GM11168 (cell line): ENCODE data around the gene ARHGAP12.

Experiments
- in situ Hi-C: fragments of 300-500 bp; cut with MboI; formaldehyde crosslinking; loops from one replicate; pipeline ENCODE4 v1.12.0; 2022; ENCODE audit warnings: low sequenced_read_pairs; ENCODE audit not compliant: unreplicated experiment

Gene ARHGAP12

DNA sequence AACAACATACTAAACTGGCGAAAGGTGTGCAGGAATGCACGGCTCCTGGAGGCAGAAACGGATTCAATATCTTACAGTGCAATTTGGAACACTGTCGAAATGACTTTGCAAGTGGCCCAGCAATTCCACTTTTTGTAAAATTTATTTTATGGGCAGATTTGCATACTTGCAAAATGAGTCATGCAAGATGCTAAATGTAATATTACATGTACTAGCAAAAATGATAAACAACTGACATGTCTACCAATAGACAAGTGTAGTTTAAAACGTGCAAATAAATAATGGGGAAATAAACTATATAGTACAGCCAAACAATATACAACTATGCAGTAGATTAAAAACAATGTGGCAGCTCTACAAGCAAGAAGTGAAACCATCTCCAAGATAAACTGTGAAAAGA, 97.7 kb downstream of the ARHGAP12 start:
- in situ Hi-C loops: no loop called here

DNA sequence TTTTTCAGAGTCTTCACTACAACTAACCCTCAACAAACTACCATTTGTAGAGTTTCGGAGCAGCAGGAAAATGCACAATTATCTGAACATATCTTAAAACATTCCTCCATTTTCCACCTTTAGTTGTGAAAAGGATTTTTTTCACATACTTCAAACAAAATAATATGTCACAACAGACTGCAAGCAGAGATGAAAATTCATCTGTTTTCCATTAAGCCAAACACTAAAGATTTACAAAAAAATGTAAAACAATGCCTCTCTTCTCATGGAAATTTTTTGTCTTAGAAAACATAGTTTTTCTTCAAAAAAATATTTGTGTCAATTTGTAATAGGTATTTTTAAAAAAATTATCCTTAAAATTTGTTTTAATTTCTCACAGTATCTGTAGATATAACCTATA, 98.9 kb downstream of the ARHGAP12 start:
- in situ Hi-C loops: no loop called here

DNA sequence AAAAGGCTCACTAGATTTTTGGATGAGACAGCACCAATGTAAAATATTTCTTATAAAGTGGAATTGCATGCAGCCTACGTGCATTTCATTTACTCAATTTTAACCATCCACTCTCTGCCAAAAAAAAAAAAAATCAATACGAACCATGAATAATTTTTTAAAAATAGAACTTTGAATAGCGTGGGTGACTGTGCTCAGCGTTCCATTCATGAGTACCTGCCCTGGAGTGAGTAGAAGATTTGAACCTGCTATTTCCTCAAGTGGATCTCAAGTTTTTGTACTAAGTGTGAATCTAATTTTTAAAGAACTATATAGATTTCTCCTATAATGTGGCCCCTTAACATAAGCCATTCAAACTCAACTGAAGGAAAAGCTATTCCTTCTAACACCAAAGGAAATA, 105.3 kb downstream of the ARHGAP12 start:
- in situ Hi-C loops: no loop called here

DNA sequence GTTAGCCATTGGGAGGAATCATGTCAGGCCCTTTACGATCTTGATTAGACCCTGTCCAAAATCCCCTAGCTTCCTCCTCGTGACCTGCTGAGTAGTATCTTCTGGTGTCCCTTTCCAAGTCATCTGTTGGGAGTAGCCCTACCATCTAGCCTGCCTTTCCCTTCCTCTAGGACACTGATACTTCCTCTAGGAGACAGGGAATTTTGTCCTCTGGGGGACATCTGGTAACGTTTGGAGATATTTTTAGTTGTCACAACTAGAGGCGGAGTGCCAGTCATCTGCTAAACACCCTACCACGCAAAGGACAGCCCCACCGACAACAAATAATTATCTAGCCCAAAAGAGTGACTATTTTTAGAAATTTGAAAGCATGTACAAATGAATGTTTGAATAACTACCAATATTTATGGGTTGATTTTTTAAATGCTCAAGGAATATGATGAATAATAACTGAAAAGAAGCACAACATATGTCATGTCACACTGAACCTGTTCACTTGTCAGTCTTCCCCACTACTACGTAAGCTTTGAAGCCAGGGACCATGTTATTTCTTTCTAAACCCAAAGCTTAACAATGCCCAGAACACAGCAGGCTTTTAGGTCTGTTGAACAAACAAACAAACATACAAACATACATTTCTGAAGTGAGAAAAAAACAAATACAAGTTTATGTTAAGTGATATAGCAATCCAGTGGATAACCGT, 105.9 kb downstream of the ARHGAP12 start:
- in situ Hi-C loops: no loop called here

DNA sequence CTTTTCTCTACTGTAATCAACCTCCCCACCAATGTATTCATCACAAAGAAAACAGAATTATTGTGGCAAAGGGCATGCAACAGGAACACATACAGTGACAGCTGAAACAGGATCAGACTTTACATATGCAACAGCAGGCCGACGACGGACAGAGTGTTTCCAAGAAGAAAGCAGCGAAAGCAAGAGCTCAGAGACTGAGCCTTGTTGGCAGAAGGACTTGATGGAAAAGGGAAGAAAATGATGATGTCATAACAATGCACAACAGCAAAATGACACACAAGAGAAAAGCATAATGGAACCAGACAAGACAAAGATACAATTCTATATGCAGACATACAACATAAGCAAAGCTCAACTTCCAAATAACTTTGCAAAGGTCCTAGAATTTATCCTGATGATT, 106.5 kb downstream of the ARHGAP12 start:
- in situ Hi-C loops: no loop called here

DNA sequence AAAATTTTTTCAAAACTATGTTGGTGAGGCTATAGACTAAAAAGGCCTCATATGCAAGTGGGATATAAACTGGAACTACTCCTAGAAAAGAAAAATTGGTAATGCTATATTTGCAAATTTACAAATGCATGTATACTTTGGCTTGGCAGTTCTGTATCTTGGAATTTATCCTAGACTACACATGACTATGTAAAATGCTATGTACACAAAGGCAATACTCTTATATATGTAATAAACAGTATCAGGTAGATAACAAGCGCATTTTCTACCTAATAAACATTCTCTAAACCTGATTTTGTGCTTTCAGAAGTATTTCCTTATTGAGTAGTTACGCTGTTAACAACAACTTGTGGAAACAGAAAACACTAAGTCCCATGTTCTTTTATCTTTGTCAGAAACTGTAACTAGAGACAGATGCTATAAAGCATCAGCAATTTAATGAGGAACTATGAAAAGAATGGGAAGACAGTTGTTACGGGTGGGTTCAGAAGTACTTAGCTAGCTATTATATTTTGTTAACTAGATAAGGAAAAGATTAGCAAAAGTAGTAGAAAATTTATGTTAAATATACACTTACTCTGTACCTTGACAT, 107.8 kb downstream of the ARHGAP12 start:
- in situ Hi-C loops: no loop called here

DNA sequence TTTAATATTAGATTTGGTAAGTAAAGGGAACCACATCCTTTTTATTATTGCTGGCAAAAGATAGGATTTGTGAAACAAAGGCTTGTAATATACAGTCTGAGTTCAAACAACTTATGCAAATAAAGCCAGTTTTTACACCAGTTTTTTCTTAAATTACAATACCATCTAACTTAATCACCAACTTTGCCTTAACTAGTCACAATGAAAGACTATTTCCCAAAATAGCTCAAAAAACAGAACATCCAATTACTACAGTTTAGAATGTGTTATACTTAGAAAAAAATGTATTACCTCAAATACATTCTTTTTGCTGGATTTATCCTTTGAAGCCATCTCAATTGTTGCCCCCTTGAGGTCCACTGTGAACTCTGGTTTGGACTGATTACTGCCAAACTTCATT, 108.5 kb downstream of the ARHGAP12 start:
- in situ Hi-C loops: no loop called here

DNA sequence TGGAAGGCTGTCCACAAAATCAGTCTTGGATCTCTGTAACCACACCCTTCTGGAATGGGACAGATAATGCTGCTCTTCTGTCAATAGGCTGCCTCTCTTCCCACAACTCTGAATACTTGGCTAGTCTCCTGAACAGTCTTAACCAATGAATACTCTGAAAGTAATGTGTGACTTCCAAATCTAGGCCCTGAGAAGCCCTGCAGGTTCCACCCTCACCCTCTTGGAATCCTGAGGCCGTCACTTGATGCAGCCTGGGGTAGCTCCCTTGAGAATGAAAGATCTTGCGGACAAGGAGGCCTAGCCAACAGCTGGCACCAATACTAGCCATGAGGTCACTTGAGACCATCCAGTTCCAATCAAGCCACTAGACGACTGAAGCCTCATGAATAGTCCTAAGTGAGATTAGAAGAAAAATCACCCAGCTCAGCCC, 109.2 kb downstream of the ARHGAP12 start:
- in situ Hi-C loops: no loop called here

DNA sequence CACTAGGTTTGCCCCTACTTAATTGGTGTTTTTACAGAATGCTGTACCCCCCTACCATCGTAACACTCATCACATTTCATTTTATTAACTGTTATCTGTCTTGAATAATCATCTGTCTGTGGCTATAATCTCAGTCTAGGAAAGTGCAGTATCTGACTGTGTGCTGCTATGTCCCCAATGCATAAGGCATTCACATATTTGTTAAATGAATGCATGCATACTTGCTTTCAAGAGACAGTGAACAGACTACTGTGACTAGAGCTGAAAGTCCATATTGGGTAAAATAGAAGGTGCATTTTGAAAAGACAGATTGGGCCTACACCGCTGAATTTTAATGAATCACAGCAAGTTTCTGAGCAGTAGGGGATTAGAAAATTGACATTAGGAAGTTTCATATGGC, 112.3 kb downstream of the ARHGAP12 start:
- in situ Hi-C loops: no loop called here

DNA sequence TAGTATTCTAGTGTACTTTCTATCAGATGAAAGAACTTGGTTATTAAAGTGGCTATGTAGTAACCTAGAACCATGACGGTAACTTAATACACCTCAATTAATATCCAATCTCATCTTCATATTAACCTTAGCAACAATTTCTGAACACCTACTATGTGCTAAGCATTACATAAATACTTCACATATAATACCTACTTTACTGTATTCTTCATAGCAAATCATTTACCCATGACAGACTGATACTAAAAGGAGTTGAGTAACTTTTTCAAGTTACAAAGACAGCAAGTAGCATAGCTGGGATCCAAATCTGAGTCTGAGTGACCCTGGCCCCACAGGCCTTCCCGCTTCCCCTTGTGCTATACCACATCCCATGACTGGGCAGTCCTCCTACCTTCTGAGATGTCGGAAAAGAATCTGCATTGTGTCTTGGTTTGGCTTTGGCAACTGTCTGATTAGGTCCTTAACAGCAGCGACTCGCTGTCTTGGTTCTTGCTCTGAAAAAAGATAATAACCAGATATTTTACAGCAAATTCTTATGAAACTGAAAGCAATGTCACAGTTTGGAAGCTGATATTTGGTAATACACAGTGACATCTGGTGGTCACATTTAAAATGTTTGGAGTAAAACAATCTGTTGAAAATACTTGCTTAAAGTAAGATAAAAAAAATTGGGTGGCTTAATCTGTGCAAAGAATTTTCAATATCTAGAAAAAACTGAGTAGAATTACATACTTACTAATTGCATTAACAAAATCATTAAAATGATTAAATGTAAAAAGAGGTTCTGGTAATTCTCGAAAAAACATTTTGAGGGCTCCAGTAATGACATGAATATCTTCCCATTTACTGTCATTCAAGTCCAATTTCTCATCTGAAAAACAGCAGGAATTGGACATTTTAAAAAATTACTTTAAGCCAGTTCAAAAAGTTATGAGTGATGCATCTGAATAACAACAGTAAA, 120.1 kb downstream of the ARHGAP12 start:
- in situ Hi-C loops: no loop called here

DNA sequence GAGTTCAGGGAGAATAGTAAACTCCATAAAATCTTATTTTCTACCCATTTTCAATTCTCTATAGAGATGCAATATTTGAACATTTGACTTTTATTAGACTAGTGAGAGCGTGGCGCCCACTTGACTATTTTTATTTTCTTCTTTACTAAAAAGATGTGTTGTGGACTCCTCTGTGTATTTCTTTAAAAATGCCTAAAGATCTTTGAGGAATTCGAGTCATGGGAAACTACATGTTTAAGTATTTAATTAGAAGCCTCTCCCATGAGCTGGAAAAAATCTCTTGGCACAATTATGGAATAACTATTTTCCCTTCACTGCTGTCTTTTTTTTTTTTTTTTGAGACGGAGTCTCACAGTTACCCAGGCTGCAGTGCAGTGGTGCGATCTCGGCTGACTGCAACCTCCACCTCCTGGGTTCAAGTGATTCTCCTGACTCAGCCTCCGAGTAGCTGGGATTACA, 124.2 kb downstream of the ARHGAP12 start:
- in situ Hi-C loops: no loop called here

DNA sequence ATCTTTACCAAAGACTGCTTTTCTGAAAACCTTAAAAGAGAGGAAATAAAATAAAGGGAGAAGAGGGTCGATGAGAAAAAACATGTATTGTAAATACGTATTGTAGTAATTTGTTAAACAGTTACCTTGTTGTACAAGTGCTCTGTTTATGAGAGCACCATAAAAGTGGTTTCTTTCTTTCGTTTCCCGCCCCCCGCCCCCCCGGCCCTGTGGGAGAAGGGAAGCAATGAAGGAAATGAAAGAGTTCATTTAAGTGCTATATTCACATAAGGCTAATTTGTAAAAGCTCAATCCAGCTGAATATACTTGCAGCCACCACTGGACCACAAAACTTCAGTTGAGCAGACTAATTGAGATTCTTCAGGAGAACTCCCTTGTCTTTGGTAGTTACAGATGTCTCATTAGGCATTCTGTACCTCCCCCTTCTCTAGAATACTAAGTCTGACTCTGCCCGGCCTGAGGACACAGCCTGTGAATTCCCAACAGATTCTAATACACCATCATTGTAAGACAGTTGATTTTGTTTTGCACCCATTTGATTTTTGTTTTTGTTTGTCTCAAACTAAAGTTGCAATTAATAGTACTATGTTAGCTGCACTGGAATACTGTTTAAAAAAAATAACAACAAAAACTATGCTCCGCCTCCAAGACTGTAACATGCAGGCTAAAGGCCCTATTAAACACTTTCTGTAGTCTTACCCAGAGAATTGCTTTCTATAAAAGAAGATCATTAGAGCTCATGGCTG, 124.9 kb downstream of the ARHGAP12 start:
- in situ Hi-C loops: no loop called here

DNA sequence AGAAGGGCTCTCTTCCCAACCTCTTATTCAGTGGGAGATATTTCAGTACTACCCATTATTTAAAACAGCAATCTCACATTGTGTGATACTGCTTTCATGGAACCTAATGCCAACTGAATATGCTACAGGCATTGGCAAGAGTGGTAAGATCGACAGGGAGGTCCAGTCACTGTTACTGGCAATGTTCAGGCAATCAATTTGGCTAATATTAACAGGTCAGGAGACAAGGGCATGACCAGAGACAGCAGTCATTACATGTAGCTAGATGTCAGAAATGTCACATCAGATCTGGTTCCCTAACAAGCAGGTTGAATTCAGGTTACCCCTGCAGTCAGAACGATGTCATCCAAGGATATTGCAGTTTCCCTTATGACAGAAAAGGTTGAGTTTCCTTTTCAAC, 129.4 kb downstream of the ARHGAP12 start:
- in situ Hi-C loops: loop anchor here (25.0 kb wide), 1 partner anchor 712 kb away; no protein-coding TSS in a partner anchor

DNA sequence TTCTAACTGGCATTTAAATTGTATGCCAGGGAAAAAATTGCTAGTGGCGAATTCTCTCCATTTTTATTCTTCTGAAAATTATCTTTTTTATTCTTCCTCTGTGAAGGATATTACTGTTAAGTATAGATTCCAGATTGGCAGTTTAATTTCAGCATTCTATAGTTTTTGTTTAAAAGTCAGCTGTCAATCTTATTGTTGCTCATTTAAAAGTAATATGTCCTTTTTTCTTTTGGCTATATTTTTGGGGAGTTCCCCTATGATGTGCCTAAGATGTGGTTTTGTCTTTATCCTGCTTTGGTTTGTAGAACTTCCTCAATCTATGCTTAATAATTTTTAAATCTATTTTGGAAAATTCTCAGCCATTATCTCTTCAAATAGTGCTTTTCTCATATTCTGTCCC, 135.9 kb downstream of the ARHGAP12 start:
- in situ Hi-C loops: loop anchor here (25.0 kb wide), 1 partner anchor 705 kb away; no protein-coding TSS in a partner anchor

DNA sequence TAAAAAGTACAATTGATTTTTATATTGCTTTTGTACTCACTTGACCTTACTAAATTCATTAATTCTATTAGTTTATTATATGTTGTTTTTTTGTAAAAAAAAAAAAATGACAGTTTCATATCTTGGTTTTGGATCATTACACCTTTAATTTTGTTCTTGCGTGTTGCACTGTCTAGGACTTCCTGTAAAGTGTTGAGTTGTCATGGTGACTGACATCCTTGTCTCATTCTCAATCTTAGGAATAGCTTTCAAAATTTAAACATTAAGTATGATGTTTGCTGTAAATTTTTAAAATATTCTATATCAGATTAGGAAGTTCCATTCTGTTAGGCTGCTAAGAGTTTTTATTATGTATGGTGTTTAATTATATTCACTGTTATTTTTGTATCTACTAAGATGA, 139.1 kb downstream of the ARHGAP12 start:
- in situ Hi-C loops: loop anchor here (10.0 to 25.0 kb wide), 2 partner anchors 702 to 1005 kb away; no protein-coding TSS in a partner anchor

DNA sequence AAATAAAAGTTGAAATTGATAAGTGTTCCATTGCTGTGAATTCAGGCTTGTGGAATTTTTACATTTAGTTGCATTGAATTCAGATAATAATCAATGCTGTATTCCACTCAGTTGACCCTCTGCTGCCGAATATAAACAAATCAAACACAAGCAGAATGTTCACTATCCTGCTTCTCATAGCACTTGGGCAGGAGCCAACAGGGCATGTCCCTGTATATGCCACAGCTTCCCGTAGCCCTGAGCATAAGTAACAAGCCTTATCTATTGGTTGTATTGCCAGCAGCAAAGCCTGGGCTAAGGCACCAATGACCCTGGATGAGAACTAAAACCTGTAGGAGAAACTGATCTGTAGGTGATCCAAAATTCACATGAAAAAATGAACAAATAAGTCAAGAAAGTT, 145.9 kb downstream of the ARHGAP12 start:
- in situ Hi-C loops: loop anchor here (10.0 to 25.0 kb wide), 2 partner anchors 695 to 998 kb away; no protein-coding TSS in a partner anchor

DNA sequence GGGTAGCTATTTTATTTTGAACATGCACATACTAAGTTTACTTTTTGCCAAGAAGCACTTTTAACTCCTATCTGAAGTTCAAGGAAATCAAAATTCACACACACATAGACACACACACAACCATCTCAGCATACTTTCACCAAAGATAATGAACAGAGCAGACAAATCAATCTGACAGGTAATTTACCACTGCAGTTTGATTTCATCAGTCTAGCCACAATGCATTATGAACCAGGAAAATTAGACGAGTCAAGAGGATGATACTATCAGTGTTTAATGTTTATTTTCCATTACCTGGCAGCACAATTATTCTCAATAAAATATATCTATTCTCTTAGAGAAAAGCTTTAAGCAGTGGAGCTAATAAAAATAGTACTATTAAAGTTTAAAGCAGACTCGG, 147.9 kb downstream of the ARHGAP12 start:
- in situ Hi-C loops: loop anchor here (10.0 to 25.0 kb wide), 2 partner anchors 693 to 996 kb away; no protein-coding TSS in a partner anchor

DNA sequence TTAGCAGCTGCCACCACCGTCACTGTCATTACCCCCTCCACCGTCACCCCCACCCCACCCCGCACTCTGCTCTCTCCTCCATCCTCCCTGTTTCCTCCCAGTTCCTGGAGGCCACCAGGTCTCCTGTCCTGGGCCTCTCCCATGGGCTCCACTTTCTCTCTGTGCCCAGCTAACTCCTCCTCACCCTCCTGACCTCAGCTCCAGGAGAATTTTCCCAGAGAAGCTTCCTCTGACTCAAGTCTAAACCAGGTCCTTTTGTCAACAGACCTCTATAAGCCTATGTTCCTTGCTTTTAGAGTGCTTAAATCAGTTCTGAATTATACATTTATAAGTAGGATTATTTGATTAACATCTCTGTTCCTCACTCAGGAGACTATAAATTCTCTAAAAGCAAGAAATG, 150.0 kb downstream of the ARHGAP12 start:
- in situ Hi-C loops: loop anchor here (25.0 kb wide), 1 partner anchor 691 kb away; no protein-coding TSS in a partner anchor

DNA sequence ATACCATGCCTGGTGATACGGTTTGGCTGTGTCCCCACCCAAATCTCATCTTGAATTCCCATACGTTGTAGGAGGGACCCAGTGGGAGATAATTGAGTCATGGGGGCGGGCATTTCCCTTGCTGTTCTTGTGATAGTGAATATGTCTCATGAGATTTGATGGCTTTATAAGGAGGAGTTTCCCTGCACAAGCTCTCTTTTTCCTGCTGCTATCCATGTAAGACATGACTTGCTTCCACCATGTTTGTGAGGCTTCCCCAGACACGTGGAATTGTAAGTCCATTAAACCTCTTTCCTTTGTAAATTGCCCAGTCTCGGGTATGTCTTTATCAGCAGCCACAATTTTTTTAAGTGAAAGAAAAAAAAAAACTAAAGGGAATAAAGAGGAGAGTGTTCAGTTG, 152.5 kb downstream of the ARHGAP12 start:
- in situ Hi-C loops: loop anchor here (25.0 kb wide), 1 partner anchor 689 kb away; no protein-coding TSS in a partner anchor
